Thyroid gland (tissue), 4 donors: ENCODE measurements around the gene KCNJ3.

ENCODE experiments used
- POLR2A ChIP-seq, 2 donors: fragments of 450-650 bp; IDR thresholded peaks; one replicate each; pipeline ENCODE4 v1.6.1; 2017; ENCODE audit warnings: antibody characterized with exemption in 2 of 2, mild to moderate bottlenecking in 2 of 2, moderate library complexity in 1 of 2
- TF ChIP-seq, protein P1 (sequence below), 6 experiments: fragments of 200-600 bp in 3 of 6; fragments of 450-650 bp in 3 of 6; sonication (generic) in 3 of 6; IDR thresholded peaks; one replicate each; pipeline ENCODE4 v1.5.1; 2016 to 2019; ENCODE audit warnings: antibody characterized with exemption in 6 of 6, mild to moderate bottlenecking in 2 of 6, inconsistent platforms in 1 of 6, moderate library complexity in 1 of 6

DNA sequence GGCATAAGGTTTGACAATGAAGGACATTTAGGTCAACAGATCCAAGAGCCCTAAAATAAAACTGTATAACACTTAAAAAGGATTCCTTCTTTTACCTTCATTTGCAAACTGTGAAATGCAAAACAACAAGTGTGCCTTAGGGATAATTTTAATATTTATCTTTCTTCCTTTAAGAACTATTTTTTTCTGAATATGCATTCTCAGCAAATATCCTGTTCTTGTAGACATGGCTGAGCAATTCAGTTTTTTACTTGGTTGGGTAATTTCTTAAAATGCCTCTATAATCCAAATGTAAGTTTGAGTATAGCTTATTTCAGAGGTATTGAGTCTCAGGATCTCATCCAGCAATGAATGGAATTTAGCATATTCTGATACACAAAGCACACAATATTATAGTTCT, 43.0 kb upstream of the KCNJ3 start:
- TF ChIP-seq, protein P1, sequence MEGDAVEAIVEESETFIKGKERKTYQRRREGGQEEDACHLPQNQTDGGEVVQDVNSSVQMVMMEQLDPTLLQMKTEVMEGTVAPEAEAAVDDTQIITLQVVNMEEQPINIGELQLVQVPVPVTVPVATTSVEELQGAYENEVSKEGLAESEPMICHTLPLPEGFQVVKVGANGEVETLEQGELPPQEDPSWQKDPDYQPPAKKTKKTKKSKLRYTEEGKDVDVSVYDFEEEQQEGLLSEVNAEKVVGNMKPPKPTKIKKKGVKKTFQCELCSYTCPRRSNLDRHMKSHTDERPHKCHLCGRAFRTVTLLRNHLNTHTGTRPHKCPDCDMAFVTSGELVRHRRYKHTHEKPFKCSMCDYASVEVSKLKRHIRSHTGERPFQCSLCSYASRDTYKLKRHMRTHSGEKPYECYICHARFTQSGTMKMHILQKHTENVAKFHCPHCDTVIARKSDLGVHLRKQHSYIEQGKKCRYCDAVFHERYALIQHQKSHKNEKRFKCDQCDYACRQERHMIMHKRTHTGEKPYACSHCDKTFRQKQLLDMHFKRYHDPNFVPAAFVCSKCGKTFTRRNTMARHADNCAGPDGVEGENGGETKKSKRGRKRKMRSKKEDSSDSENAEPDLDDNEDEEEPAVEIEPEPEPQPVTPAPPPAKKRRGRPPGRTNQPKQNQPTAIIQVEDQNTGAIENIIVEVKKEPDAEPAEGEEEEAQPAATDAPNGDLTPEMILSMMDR (IDR thresholded peaks at IDR 0.05) = no peak
- no peak for TF ChIP-seq POLR2A (IDR thresholded peaks at IDR 0.05)
